OCI-M2 (cell line): ENCODE results near the gene ANKH.

Source experiments
- DNase-seq: peaks from one replicate; lab custom pipeline; 2025; ENCODE audit not compliant: unreplicated experiment; lab: John Stamatoyannopoulos, UW

ANKH gene

GRCh38 chr5:14720236-14720923, 151.2 kb downstream of the ANKH start:
- DNase-seq, result no peak

- no peak for DNase-seq
Observed at GRCh38 chr5:14718778-14719177, 152.8 kb downstream of the ANKH start.

GRCh38 chr5:14716755-14717752, 154.5 kb downstream of the ANKH start:
- no peak for DNase-seq

GRCh38 chr5:14715481-14715880, 156.1 kb downstream of the ANKH start:
- no peak for DNase-seq

GRCh38 chr5:14714706-14715105, 156.9 kb downstream of the ANKH start:
- no peak for DNase-seq

- no peak for DNase-seq
Observed at GRCh38 chr5:14713476-14714390, 157.8 kb downstream of the ANKH start.

GRCh38 chr5:14712666-14713065, 158.9 kb downstream of the ANKH start:
- no peak for DNase-seq

GRCh38 chr5:14712131-14712530, 159.4 kb downstream of the ANKH start:
- no peak for DNase-seq

- DNase-seq, result no peak
Observed at GRCh38 chr5:14710313-14710994, 161.1 kb downstream of the ANKH start.

GRCh38 chr5:14708551-14708950, 163.0 kb downstream of the ANKH start:
- DNase-seq, result no peak

- no peak for DNase-seq
Observed at GRCh38 chr5:14707811-14708390, 163.7 kb downstream of the ANKH start.

GRCh38 chr5:14706615-14707021, 165.0 kb downstream of the ANKH start:
- no peak for DNase-seq

- DNase-seq, result no peak
Observed at GRCh38 chr5:14705556-14705955, 166.0 kb downstream of the ANKH start.

- DNase-seq, result no peak
Observed at GRCh38 chr5:14702238-14702839, 169.2 kb downstream of the ANKH start.

- no peak for DNase-seq
Observed at GRCh38 chr5:14701556-14701955, 170.0 kb downstream of the ANKH start.

GRCh38 chr5:14700478-14701436, 170.8 kb downstream of the ANKH start:
- no peak for DNase-seq

GRCh38 chr5:14699807-14700400, 171.7 kb downstream of the ANKH start:
- no peak for DNase-seq

- DNase-seq, result no peak
Observed at GRCh38 chr5:14699159-14699558, 172.4 kb downstream of the ANKH start.
